ENCODE measurements around the gene CD27.
A peak's percentile ranks its signal among the peaks of the same experiment; 100 is the strongest.
"Not testable (repeated sequence)": the region's sequence is repeated elsewhere in the genome, so short reads cannot be mapped to it uniquely, and the experiment has no call there.

The CD27 gene

GRCh38 chr12:6444704-6445688, at the start of gene CD27:
Gene CD27, plus strand, starts transcription at chr12:6444955. Its CDS starts 141 bp downstream, at chr12:6445096.
- DNase-seq (ENCODE audit: low read depth), result no peak

GRCh38 chr12:6396031-6396430, 48.7 kb upstream of the CD27 start:
- DNase-seq (ENCODE audit: low read depth), result no peak

GRCh38 chr12:6399884-6400644, 44.7 kb upstream of the CD27 start:
- DNase-seq (ENCODE audit: low read depth), result no peak

- no peak for DNase-seq (ENCODE audit: low read depth)
Observed at GRCh38 chr12:6404390-6404789, 40.4 kb upstream of the CD27 start.

GRCh38 chr12:6405963-6406362, 38.8 kb upstream of the CD27 start:
- DNase-seq (ENCODE audit: low read depth), result no peak

- DNase-seq (ENCODE audit: low read depth), result no peak
Observed at GRCh38 chr12:6407236-6407954, 37.4 kb upstream of the CD27 start.

GRCh38 chr12:6416596-6416995, 28.2 kb upstream of the CD27 start:
- DNase-seq (ENCODE audit: low read depth), result no peak

GRCh38 chr12:6418796-6419195, 26.0 kb upstream of the CD27 start:
- DNase-seq (ENCODE audit: low read depth), result no peak

GRCh38 chr12:6420364-6420763, 24.4 kb upstream of the CD27 start:
- DNase-seq (ENCODE audit: low read depth), result no peak

- DNase-seq (ENCODE audit: low read depth), result peak; percentile 60
Observed at GRCh38 chr12:6423267-6424007, 21.3 kb upstream of the CD27 start.

- no peak for DNase-seq (ENCODE audit: low read depth)
Observed at GRCh38 chr12:6424008-6424347, 20.8 kb upstream of the CD27 start.

GRCh38 chr12:6424866-6425265, 19.9 kb upstream of the CD27 start:
- no peak for DNase-seq (ENCODE audit: low read depth)

- DNase-seq (ENCODE audit: low read depth), result no peak
Observed at GRCh38 chr12:6425590-6426531, 18.9 kb upstream of the CD27 start.

GRCh38 chr12:6426882-6427671, 17.7 kb upstream of the CD27 start:
- DNase-seq (ENCODE audit: low read depth), result peak; percentile 81

- DNase-seq (ENCODE audit: low read depth), result not testable (repeated sequence)
Observed at GRCh38 chr12:6427796-6428195, 17.0 kb upstream of the CD27 start.

GRCh38 chr12:6428326-6428725, 16.4 kb upstream of the CD27 start:
- no peak for DNase-seq (ENCODE audit: low read depth)

GRCh38 chr12:6430124-6430989, 14.4 kb upstream of the CD27 start:
- DNase-seq (ENCODE audit: low read depth), result no peak

- DNase-seq (ENCODE audit: low read depth), result no peak
Observed at GRCh38 chr12:6432991-6433390, 11.8 kb upstream of the CD27 start.

All from stimulated activated CD8-positive, alpha-beta memory T cell treated with anti-CD3 and anti-CD28 coated beads, Interleukin-12 subunit alpha, Interleukin-12 subunit beta, amount 100 ng/mL, for 1 hour (primary cell).